Measurements from ENCODE around the gene ANGPTL1. TPM values are rescaled to one million over a fixed set of nuclear protein-coding genes. Genes with fewer than 3 reads are reported as not detected.
A peak's percentile ranks its signal among the peaks of the same experiment; 100 is the strongest.

ANGPTL1 gene
- total and polyA plus RNA-seq, 2 of the 13 experiments (the other 11 are each of a cell fraction or from before 2014, with no cell fraction given): 2.9 to 9.3 TPM

DNA sequence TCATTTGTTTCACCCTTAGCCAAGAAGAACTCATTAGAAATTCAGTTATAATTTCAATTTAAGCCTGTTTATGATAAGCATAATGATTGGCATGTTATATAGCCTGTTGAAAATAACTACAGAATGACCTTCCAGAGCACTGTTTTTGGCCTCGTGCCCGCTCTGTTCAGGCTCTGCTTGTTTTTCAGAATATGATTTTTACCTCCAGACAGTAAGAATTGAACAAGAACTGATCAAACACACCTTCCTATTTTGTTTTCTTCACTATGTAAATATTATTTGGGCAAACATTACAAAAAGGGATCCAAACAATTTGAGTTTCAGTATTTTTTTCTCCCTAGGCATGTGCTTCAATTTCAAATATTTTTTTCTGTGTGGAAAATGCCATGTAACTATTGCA, 48.1 kb upstream of the ANGPTL1 start (continued):
- TF ChIP-seq ARNTL (CRISPR knock-in tag; IDR thresholded peaks at IDR 0.05) (peak; percentile 27; the same call in 1 of the 2 replicates), SOX13 (IDR thresholded peaks at IDR 0.05) (no peak), SOX13 (CRISPR knock-in tag; conservative IDR thresholded peaks at IDR 0.05 in 1 of 2, IDR thresholded peaks at IDR 0.05 in 1 of 2) (peak in 1 of 2 experiments; percentile 33; a peak in 1 of 4 replicates), ZSCAN21 (CRISPR knock-in tag; IDR thresholded peaks at IDR 0.05; ENCODE audit: borderline replicate concordance) (no peak), ZXDC (CRISPR knock-in tag; IDR thresholded peaks at IDR 0.05) (no peak), NFIC (IDR thresholded peaks at IDR 0.05; ENCODE audit: low read length) (peak; percentile 58), RARA (CRISPR knock-in tag; IDR thresholded peaks at IDR 0.05) (peak; percentile 31; the same call in 1 of the 2 replicates), GPN1 (CRISPR knock-in tag; IDR thresholded peaks at IDR 0.05; ENCODE audit: borderline replicate concordance) (no peak), ZNF292 (CRISPR knock-in tag; IDR thresholded peaks at IDR 0.05; ENCODE audit: borderline replicate concordance, low read depth) (no peak), MTERF4 (CRISPR knock-in tag; IDR thresholded peaks at IDR 0.05) (no peak), ZNF446 (CRISPR knock-in tag; IDR thresholded peaks at IDR 0.05) (no peak), ATF4 (CRISPR knock-in tag; IDR thresholded peaks at IDR 0.05) (peak in 1 of 2 experiments; percentile 34; a peak in 1 of 4 replicates), THAP11 (CRISPR knock-in tag; IDR thresholded peaks at IDR 0.05) (0 out of 2 replicates have a peak, but pooled peaks have one; percentile 3), SALL1 (CRISPR knock-in tag; IDR thresholded peaks at IDR 0.05) (peak; percentile 63; the same call in 1 of the 2 replicates)
- TF ChIP-seq, protein P1, sequence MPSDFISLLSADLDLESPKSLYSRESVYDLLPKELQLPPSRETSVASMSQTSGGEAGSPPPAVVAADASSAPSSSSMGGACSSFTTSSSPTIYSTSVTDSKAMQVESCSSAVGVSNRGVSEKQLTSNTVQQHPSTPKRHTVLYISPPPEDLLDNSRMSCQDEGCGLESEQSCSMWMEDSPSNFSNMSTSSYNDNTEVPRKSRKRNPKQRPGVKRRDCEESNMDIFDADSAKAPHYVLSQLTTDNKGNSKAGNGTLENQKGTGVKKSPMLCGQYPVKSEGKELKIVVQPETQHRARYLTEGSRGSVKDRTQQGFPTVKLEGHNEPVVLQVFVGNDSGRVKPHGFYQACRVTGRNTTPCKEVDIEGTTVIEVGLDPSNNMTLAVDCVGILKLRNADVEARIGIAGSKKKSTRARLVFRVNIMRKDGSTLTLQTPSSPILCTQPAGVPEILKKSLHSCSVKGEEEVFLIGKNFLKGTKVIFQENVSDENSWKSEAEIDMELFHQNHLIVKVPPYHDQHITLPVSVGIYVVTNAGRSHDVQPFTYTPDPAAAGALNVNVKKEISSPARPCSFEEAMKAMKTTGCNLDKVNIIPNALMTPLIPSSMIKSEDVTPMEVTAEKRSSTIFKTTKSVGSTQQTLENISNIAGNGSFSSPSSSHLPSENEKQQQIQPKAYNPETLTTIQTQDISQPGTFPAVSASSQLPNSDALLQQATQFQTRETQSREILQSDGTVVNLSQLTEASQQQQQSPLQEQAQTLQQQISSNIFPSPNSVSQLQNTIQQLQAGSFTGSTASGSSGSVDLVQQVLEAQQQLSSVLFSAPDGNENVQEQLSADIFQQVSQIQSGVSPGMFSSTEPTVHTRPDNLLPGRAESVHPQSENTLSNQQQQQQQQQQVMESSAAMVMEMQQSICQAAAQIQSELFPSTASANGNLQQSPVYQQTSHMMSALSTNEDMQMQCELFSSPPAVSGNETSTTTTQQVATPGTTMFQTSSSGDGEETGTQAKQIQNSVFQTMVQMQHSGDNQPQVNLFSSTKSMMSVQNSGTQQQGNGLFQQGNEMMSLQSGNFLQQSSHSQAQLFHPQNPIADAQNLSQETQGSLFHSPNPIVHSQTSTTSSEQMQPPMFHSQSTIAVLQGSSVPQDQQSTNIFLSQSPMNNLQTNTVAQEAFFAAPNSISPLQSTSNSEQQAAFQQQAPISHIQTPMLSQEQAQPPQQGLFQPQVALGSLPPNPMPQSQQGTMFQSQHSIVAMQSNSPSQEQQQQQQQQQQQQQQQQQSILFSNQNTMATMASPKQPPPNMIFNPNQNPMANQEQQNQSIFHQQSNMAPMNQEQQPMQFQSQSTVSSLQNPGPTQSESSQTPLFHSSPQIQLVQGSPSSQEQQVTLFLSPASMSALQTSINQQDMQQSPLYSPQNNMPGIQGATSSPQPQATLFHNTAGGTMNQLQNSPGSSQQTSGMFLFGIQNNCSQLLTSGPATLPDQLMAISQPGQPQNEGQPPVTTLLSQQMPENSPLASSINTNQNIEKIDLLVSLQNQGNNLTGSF (CRISPR knock-in tag; IDR thresholded peaks at IDR 0.05): no peak
- TF ChIP-seq, protein P2, sequence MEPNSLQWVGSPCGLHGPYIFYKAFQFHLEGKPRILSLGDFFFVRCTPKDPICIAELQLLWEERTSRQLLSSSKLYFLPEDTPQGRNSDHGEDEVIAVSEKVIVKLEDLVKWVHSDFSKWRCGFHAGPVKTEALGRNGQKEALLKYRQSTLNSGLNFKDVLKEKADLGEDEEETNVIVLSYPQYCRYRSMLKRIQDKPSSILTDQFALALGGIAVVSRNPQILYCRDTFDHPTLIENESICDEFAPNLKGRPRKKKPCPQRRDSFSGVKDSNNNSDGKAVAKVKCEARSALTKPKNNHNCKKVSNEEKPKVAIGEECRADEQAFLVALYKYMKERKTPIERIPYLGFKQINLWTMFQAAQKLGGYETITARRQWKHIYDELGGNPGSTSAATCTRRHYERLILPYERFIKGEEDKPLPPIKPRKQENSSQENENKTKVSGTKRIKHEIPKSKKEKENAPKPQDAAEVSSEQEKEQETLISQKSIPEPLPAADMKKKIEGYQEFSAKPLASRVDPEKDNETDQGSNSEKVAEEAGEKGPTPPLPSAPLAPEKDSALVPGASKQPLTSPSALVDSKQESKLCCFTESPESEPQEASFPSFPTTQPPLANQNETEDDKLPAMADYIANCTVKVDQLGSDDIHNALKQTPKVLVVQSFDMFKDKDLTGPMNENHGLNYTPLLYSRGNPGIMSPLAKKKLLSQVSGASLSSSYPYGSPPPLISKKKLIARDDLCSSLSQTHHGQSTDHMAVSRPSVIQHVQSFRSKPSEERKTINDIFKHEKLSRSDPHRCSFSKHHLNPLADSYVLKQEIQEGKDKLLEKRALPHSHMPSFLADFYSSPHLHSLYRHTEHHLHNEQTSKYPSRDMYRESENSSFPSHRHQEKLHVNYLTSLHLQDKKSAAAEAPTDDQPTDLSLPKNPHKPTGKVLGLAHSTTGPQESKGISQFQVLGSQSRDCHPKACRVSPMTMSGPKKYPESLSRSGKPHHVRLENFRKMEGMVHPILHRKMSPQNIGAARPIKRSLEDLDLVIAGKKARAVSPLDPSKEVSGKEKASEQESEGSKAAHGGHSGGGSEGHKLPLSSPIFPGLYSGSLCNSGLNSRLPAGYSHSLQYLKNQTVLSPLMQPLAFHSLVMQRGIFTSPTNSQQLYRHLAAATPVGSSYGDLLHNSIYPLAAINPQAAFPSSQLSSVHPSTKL (CRISPR knock-in tag; IDR thresholded peaks at IDR 0.05): peak; percentile 57; the same call in 1 of the 2 replicates
